GM23338 (cell line): ENCODE measurements around the gene FAM3D. TPM values are rescaled to one million over a fixed set of nuclear protein-coding genes. Genes with fewer than 3 reads are reported as not detected.

Source experiments
- ATAC-seq: fragments of 200-7000 bp; cut with Tn5 transposase; 3 replicates; pipeline ENCODE4 v1.9.1; 2020
- DNase-seq: peaks from one replicate; pipeline ENCODE4 v3.0.0-alpha.2; 2015; ENCODE audit warnings: low spot score
- H2AFZ ChIP-seq: fragments of 200-600 bp; sonication (generic); 2 replicates; pipeline ENCODE4 v1.8.0; 2016; ENCODE audit warnings: antibody characterized with exemption, mild to moderate bottlenecking, moderate library complexity
- H3F3A ChIP-seq: fragments of 200-600 bp; sonication (generic); replicated peaks from 2 replicates; pipeline ENCODE4 v1.8.0; 2017; ENCODE audit warnings: antibody characterized with exemption, mixed run types, low read depth
- H3K27ac ChIP-seq: fragments of 200-600 bp; sonication (generic); 2 replicates; pipeline ENCODE4 v1.6.1; 2016; ENCODE audit warnings: low read depth
- H3K27me3 ChIP-seq: fragments of 200-600 bp; sonication (generic); 2 replicates; pipeline ENCODE4 v1.8.0; 2016; ENCODE audit warnings: mild to moderate bottlenecking, mixed run types, moderate library complexity; ENCODE audit not compliant: insufficient read depth
- H3K36me3 ChIP-seq: fragments of 200-600 bp; sonication (generic); 2 replicates; pipeline ENCODE4 v1.8.0; 2016; ENCODE audit warnings: mild to moderate bottlenecking; ENCODE audit not compliant: insufficient read depth
- H3K4me1 ChIP-seq: fragments of 200-600 bp; sonication (generic); 2 replicates; pipeline ENCODE4 v1.8.0; 2016; ENCODE audit warnings: mild to moderate bottlenecking, moderate library complexity; ENCODE audit not compliant: insufficient read depth
- H3K4me2 ChIP-seq: fragments of 200-600 bp; sonication (generic); 2 replicates; pipeline ENCODE4 v1.7.1; 2017; ENCODE audit warnings: mixed run types
- H3K4me3 ChIP-seq: fragments of 200-600 bp; sonication (generic); 2 replicates; pipeline ENCODE4 v1.6.1; 2016; ENCODE audit warnings: mixed run types
- H3K79me2 ChIP-seq: fragments of 200-600 bp; sonication (generic); replicated peaks from 2 replicates; pipeline ENCODE4 v1.8.0; 2017; ENCODE audit warnings: mild to moderate bottlenecking; ENCODE audit not compliant: insufficient read depth
- H3K9me2 ChIP-seq: fragments of 200-600 bp; sonication (generic); 2 replicates; pipeline ENCODE4 v1.8.0; 2017; ENCODE audit not compliant: insufficient read depth
- H4K20me1 ChIP-seq: fragments of 200-600 bp; sonication (generic); replicated peaks from 2 replicates; pipeline ENCODE4 v1.8.0; 2017; ENCODE audit warnings: mild to moderate bottlenecking; ENCODE audit not compliant: insufficient read depth
- H3K27ac Mint-ChIP-seq: 2 replicates; pipeline ENCODE4 v1.8.0; 2020; ENCODE audit warnings: inconsistent platforms, mild to moderate bottlenecking, moderate library complexity, mixed read lengths
- H3K27me3 Mint-ChIP-seq: 3 replicates; pipeline ENCODE4 v1.8.0; 2022; ENCODE audit warnings: low read depth, mild to moderate bottlenecking, moderate library complexity, mixed read lengths, inconsistent platforms; ENCODE audit not compliant: insufficient read depth, poor library complexity
- H3K36me3 Mint-ChIP-seq: 3 replicates; pipeline ENCODE4 v1.8.0; 2021; ENCODE audit warnings: low read depth, mild to moderate bottlenecking, inconsistent platforms, moderate library complexity, mixed read lengths
- H3K4me1 Mint-ChIP-seq: 3 replicates; pipeline ENCODE4 v1.8.0; 2020; ENCODE audit warnings: mild to moderate bottlenecking, inconsistent platforms, mixed read lengths
- H3K4me3 Mint-ChIP-seq: 3 replicates; pipeline ENCODE4 v1.8.0; 2021; ENCODE audit warnings: moderate library complexity, mild to moderate bottlenecking, inconsistent platforms, mixed read lengths
- H3K9me3 Mint-ChIP-seq: 3 replicates; pipeline ENCODE4 v1.8.0; 2020; ENCODE audit warnings: moderate library complexity, mild to moderate bottlenecking, inconsistent platforms, mixed read lengths
- CREB1 ChIP-seq: fragments of 250-450 bp; sonication (Bioruptor Pico); IDR thresholded peaks from 2 replicates; pipeline ENCODE4 v1.5.0; 2020; ENCODE audit warnings: low read depth, mild to moderate bottlenecking, moderate library complexity
- EZH2 ChIP-seq: fragments of 200-600 bp; sonication (generic); IDR thresholded peaks from one replicate; pipeline ENCODE4 v1.8.0; 2017; ENCODE audit warnings: antibody characterized with exemption, mild to moderate bottlenecking, low read depth; ENCODE audit not compliant: unreplicated experiment
- polyA plus RNA-seq: library from polyadenylated mRNA; unstranded; fragments of >200 nt; fragmentation: Nextera tagmentation; extraction: Ambion mirVana; gene quantifications from 2 replicates; pipeline ENCODE4 v1.2.1, GENCODE V29; 2016
- total RNA-seq: library from RNA; depleted of rRNA; stranded (reverse); fragments of >200 nt; shearing (Covaris generic); gene quantifications from 2 replicates; pipeline ENCODE4 v1.2.3, GENCODE V29; 2014
- TF ChIP-seq, protein P1 (sequence below), 2 experiments: fragments of 200-600 bp in 1 of 2; sonication (generic) in 1 of 2; conservative IDR thresholded peaks; 2 replicates each; pipeline versions ENCODE4 v1.5.1 to v1.6.1; 2016 to 2017; ENCODE audit warnings: antibody characterized with exemption in 2 of 2, low read depth in 2 of 2, mild to moderate bottlenecking in 2 of 2, moderate library complexity in 1 of 2
- TF ChIP-seq, protein P2 (sequence below): IDR thresholded peaks from one replicate; pipeline ENCODE4 v1.6.1; 2018; ENCODE audit warnings: antibody characterized with exemption; ENCODE audit not compliant: unreplicated experiment
- TF ChIP-seq, protein P3 (sequence below): IDR thresholded peaks from 2 replicates; pipeline ENCODE4 v1.6.1; 2016; ENCODE audit warnings: antibody characterized with exemption

Gene FAM3D
- total and polyA plus RNA-seq, 2 experiments from 2014 or later, result 0.26 TPM; not detected in 1

DNA sequence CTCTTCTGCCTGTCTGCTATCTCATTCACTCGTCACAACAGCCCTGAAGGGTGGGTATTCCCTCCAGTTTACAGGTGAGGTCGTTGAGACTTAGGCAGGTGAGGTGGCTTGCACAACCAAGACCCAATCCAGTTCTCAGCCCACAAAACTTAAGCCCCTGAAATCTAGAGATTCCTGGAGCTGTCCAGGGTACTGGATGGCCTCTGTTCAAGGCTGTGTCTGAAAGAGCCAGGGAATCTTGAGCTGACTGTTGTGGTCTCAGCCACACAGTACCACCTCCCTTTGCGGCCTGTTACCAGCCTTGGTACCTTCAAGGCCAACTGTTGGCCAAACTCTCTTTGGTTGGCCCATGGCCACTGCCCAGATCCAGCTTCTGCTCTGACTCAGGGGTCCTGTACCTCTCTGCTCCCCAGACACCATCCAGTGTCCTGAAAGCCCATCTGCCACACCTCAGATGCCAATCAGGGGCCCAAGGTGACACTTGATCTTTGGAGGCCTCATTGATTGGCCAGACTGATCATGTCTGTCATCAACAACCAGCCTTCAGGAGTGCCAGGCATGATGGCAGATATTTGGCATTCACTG lies 78.5 kb downstream of the FAM3D start:
- Mint-ChIP-seq H3K4me1 (peaks cover 26% of the 10 kb centered on the region), H3K27me3 (peaks cover 37% of the 10 kb centered on the region), H3K36me3 (peaks cover 6% of the 10 kb centered on the region; the same call in 2 of the 3 replicates), H3K4me3 (no peak overlapping the region; the same call in 2 of the 3 replicates), H3K27ac (no peak overlapping the region), H3K9me3 (peaks cover 7% of the 10 kb centered on the region)
- H3K4me1 ChIP-seq, result peaks cover 25% of the 10 kb centered on the region
- no peak overlapping the region for H3K4me2 ChIP-seq
- ATAC-seq (peak; percentile 22), DNase-seq (peak; percentile 88)
- H4K20me1 ChIP-seq, result no peaks in the 10 kb centered on the region
- H3F3A ChIP-seq, result 0 out of 2 replicates have a peak, but pooled peaks cover 7% of the 10 kb centered on the region
- H3K4me3 ChIP-seq, result no peak overlapping the region
- no peaks in the 10 kb centered on the region for H3K9me2 ChIP-seq
- H3K79me2 ChIP-seq, result no peaks in the 10 kb centered on the region
- TF ChIP-seq, protein P1, sequence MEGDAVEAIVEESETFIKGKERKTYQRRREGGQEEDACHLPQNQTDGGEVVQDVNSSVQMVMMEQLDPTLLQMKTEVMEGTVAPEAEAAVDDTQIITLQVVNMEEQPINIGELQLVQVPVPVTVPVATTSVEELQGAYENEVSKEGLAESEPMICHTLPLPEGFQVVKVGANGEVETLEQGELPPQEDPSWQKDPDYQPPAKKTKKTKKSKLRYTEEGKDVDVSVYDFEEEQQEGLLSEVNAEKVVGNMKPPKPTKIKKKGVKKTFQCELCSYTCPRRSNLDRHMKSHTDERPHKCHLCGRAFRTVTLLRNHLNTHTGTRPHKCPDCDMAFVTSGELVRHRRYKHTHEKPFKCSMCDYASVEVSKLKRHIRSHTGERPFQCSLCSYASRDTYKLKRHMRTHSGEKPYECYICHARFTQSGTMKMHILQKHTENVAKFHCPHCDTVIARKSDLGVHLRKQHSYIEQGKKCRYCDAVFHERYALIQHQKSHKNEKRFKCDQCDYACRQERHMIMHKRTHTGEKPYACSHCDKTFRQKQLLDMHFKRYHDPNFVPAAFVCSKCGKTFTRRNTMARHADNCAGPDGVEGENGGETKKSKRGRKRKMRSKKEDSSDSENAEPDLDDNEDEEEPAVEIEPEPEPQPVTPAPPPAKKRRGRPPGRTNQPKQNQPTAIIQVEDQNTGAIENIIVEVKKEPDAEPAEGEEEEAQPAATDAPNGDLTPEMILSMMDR (conservative IDR thresholded peaks at IDR 0.05; ENCODE audit: low read depth in 2 of 2), result no peak
- TF ChIP-seq, protein P2, sequence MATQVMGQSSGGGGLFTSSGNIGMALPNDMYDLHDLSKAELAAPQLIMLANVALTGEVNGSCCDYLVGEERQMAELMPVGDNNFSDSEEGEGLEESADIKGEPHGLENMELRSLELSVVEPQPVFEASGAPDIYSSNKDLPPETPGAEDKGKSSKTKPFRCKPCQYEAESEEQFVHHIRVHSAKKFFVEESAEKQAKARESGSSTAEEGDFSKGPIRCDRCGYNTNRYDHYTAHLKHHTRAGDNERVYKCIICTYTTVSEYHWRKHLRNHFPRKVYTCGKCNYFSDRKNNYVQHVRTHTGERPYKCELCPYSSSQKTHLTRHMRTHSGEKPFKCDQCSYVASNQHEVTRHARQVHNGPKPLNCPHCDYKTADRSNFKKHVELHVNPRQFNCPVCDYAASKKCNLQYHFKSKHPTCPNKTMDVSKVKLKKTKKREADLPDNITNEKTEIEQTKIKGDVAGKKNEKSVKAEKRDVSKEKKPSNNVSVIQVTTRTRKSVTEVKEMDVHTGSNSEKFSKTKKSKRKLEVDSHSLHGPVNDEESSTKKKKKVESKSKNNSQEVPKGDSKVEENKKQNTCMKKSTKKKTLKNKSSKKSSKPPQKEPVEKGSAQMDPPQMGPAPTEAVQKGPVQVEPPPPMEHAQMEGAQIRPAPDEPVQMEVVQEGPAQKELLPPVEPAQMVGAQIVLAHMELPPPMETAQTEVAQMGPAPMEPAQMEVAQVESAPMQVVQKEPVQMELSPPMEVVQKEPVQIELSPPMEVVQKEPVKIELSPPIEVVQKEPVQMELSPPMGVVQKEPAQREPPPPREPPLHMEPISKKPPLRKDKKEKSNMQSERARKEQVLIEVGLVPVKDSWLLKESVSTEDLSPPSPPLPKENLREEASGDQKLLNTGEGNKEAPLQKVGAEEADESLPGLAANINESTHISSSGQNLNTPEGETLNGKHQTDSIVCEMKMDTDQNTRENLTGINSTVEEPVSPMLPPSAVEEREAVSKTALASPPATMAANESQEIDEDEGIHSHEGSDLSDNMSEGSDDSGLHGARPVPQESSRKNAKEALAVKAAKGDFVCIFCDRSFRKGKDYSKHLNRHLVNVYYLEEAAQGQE, result peak; percentile 90
- no peak overlapping the region for H2AFZ ChIP-seq
- H3K27me3 ChIP-seq, result peaks cover 39% of the 10 kb centered on the region
- H3K36me3 ChIP-seq, result no peaks in the 10 kb centered on the region
- no peak overlapping the region for H3K27ac ChIP-seq

DNA sequence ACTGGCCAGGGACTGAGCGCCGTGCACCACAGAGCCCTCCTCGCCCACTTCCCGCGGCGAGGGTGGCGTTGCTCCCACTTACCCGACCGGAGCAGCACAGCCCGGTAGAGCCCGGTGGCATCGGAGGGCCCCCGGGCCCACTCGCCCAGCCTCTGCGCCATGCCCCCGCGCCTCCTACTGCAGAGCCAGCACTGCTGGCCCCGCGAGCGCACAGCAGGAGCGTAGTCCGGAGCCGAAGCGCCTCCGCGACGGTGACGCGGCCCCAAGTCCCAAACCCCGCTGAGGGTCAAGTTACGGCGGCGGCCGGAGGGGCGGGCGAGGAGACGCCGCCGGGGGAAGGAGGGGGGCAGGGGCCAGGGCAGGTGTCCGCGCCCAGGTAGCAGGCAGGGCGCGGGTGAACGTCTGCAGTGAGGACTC lies 79.8 kb downstream of the FAM3D start:
- Histone ChIP-seq H4K20me1 (no peaks in the 10 kb centered on the region), H3K36me3 (no peaks in the 10 kb centered on the region), H3K9me2 (no peaks in the 10 kb centered on the region), H2AFZ (peak overlapping the region; percentile 84; the same call in 1 of the 2 replicates), H3K27me3 (peaks cover 39% of the 10 kb centered on the region), H3K4me3 (peak overlapping the region; percentile 63), H3F3A (0 out of 2 replicates have a peak, but pooled peaks cover 7% of the 10 kb centered on the region), H3K79me2 (no peaks in the 10 kb centered on the region), H3K27ac (no peak overlapping the region), H3K4me2 (peak overlapping the region; percentile 82), H3K4me1 (peaks cover 27% of the 10 kb centered on the region)
- ATAC-seq (peak; percentile 66), DNase-seq (peak; percentile 90)
- H3K36me3 Mint-ChIP-seq, result peaks cover 6% of the 10 kb centered on the region; the same call in 2 of the 3 replicates
- H3K4me1 Mint-ChIP-seq, result peaks cover 27% of the 10 kb centered on the region
- H3K27me3 Mint-ChIP-seq, result peaks cover 40% of the 10 kb centered on the region
- peaks cover 7% of the 10 kb centered on the region for H3K9me3 Mint-ChIP-seq
- peak overlapping the region; percentile 63 for H3K4me3 Mint-ChIP-seq
- H3K27ac Mint-ChIP-seq, result no peak overlapping the region
- TF ChIP-seq, protein P2, result no peak
- TF ChIP-seq, protein P3, sequence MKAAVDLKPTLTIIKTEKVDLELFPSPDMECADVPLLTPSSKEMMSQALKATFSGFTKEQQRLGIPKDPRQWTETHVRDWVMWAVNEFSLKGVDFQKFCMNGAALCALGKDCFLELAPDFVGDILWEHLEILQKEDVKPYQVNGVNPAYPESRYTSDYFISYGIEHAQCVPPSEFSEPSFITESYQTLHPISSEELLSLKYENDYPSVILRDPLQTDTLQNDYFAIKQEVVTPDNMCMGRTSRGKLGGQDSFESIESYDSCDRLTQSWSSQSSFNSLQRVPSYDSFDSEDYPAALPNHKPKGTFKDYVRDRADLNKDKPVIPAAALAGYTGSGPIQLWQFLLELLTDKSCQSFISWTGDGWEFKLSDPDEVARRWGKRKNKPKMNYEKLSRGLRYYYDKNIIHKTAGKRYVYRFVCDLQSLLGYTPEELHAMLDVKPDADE, result no peak
- no peak for TF ChIP-seq EZH2
- TF ChIP-seq CREB1 (CRISPR knock-in tag), result peak; percentile 69; the same call in 1 of the 2 replicates
